ENCODE results near the gene NFIB.
A peak's percentile ranks its signal among the peaks of the same experiment; 100 is the strongest.

The NFIB gene

GRCh38 chr9:14179449-14179848 lies 134.5 kb downstream of the NFIB start:
- DNase-seq = peak; percentile 89

- DNase-seq = no peak
Measured at GRCh38 chr9:14175778-14176177, 138.2 kb downstream of the NFIB start.

- DNase-seq = no peak
Measured at GRCh38 chr9:14173713-14174112, 140.2 kb downstream of the NFIB start.

GRCh38 chr9:14170973-14171596 lies 142.9 kb downstream of the NFIB start:
- no peak for DNase-seq

GRCh38 chr9:14170392-14170931 lies 143.5 kb downstream of the NFIB start:
- no peak for DNase-seq

GRCh38 chr9:14168381-14168780 lies 145.6 kb downstream of the NFIB start:
- DNase-seq = no peak

GRCh38 chr9:14165376-14166035 lies 148.4 kb downstream of the NFIB start:
- DNase-seq = no peak

GRCh38 chr9:14164908-14165307 lies 149.0 kb downstream of the NFIB start:
- DNase-seq = no peak

GRCh38 chr9:14159440-14160216 lies 154.3 kb downstream of the NFIB start:
- DNase-seq = no peak

GRCh38 chr9:14158916-14159315 lies 155.0 kb downstream of the NFIB start:
- DNase-seq = no peak

GRCh38 chr9:14158136-14158813 lies 155.7 kb downstream of the NFIB start:
- no peak for DNase-seq

GRCh38 chr9:14157191-14157590 lies 156.8 kb downstream of the NFIB start:
- no peak for DNase-seq

GRCh38 chr9:14156046-14156445 lies 157.9 kb downstream of the NFIB start:
- no peak for DNase-seq

- no peak for DNase-seq
Measured at GRCh38 chr9:14155237-14155636, 158.7 kb downstream of the NFIB start.

- DNase-seq = no peak
Measured at GRCh38 chr9:14153310-14153720, 160.6 kb downstream of the NFIB start.

GRCh38 chr9:14151451-14151850 lies 162.5 kb downstream of the NFIB start:
- DNase-seq = no peak

- no peak for DNase-seq
Measured at GRCh38 chr9:14148501-14149103, 165.3 kb downstream of the NFIB start.

GRCh38 chr9:14147738-14148137 lies 166.2 kb downstream of the NFIB start:
- no peak for DNase-seq

- DNase-seq = no peak
Measured at GRCh38 chr9:14146201-14146874, 167.6 kb downstream of the NFIB start.

GRCh38 chr9:14144215-14144614 lies 169.7 kb downstream of the NFIB start:
- no peak for DNase-seq

GRCh38 chr9:14141699-14142098 lies 172.2 kb downstream of the NFIB start:
- no peak for DNase-seq

- DNase-seq = no peak
Measured at GRCh38 chr9:14140096-14140697, 173.7 kb downstream of the NFIB start.

Data from NCI-H1048 (cell line).